ENCODE measurements around the gene XPR1.

Gene XPR1

GRCh38 chr1:180652792-180653191 lies 21.0 kb downstream of the XPR1 start:
- Histone ChIP-seq H3K4me1 (ENCODE audit: low read length) (no peaks in the 10 kb centered on the region), H3K27ac (ENCODE audit: low read length) (no peak overlapping the region), H3K79me2 (ENCODE audit: low read length) (0 out of 2 replicates have a peak, but pooled peaks cover 4% of the 10 kb centered on the region), H4K20me1 (ENCODE audit: insufficient read depth, low read length) (peaks cover 6% of the 10 kb centered on the region), H3K36me3 (replicated peaks; ENCODE audit: low read depth, low read length) (no peaks in the 10 kb centered on the region), H3K9ac (ENCODE audit: low read length) (no peak overlapping the region), H3K9me3 (ENCODE audit: insufficient read depth, low read length) (peaks cover under 1% of the 10 kb centered on the region; the same call in 1 of the 2 replicates), H3K4me2 (ENCODE audit: low read length) (no peak overlapping the region), H3K27me3 (ENCODE audit: low read depth, low read length) (no peaks in the 10 kb centered on the region), H2AFZ (ENCODE audit: low read depth, low read length) (no peak overlapping the region), H3K4me3 (ENCODE audit: low read length) (no peak overlapping the region)
- TF ChIP-seq CTCF (IDR thresholded peaks at IDR 0.05; ENCODE audit: low read depth, low read length) (no peak), EZH2phosphoT487 (IDR thresholded peaks at IDR 0.05; ENCODE audit: low read depth) (no peak)

- no peak overlapping the region for H3K27ac ChIP-seq (ENCODE audit: low read length)
- peaks cover 10% of the 10 kb centered on the region; the same call in 1 of the 2 replicates for H3K79me2 ChIP-seq (ENCODE audit: low read length)
- peaks cover 8% of the 10 kb centered on the region for H3K36me3 ChIP-seq (replicated peaks; ENCODE audit: low read depth, low read length)
- H3K4me3 ChIP-seq (ENCODE audit: low read length): no peak overlapping the region
- H4K20me1 ChIP-seq (ENCODE audit: insufficient read depth, low read length): no peaks in the 10 kb centered on the region
- no peak overlapping the region for H3K9ac ChIP-seq (ENCODE audit: low read length)
- no peak overlapping the region for H2AFZ ChIP-seq (ENCODE audit: low read depth, low read length)
- H3K4me1 ChIP-seq (ENCODE audit: low read length): no peaks in the 10 kb centered on the region
- peaks cover 19% of the 10 kb centered on the region for H3K9me3 ChIP-seq (ENCODE audit: insufficient read depth, low read length)
- no peak for TF ChIP-seq EZH2phosphoT487 (IDR thresholded peaks at IDR 0.05; ENCODE audit: low read depth)
- TF ChIP-seq CTCF (IDR thresholded peaks at IDR 0.05; ENCODE audit: low read depth, low read length): no peak
- H3K4me2 ChIP-seq (ENCODE audit: low read length): no peak overlapping the region
- no peaks in the 10 kb centered on the region for H3K27me3 ChIP-seq (ENCODE audit: low read depth, low read length)
These were observed 30.9 kb downstream of the XPR1 start for GRCh38 chr1:180662709-180663108.

GRCh38 chr1:180670681-180671080 lies 38.9 kb downstream of the XPR1 start:
- H3K27me3 ChIP-seq (ENCODE audit: low read depth, low read length): no peaks in the 10 kb centered on the region
- peaks cover 2% of the 10 kb centered on the region; the same call in 1 of the 2 replicates for H4K20me1 ChIP-seq (ENCODE audit: insufficient read depth, low read length)
- H3K4me2 ChIP-seq (ENCODE audit: low read length): no peak overlapping the region
- H3K4me3 ChIP-seq (ENCODE audit: low read length): no peak overlapping the region
- peaks cover 18% of the 10 kb centered on the region for H3K4me1 ChIP-seq (ENCODE audit: low read length)
- TF ChIP-seq EZH2phosphoT487 (IDR thresholded peaks at IDR 0.05; ENCODE audit: low read depth) (no peak), CTCF (IDR thresholded peaks at IDR 0.05; ENCODE audit: low read depth, low read length) (no peak)
- H3K9me3 ChIP-seq (ENCODE audit: insufficient read depth, low read length): peaks cover 14% of the 10 kb centered on the region; the same call in 1 of the 2 replicates
- no peak overlapping the region for H3K9ac ChIP-seq (ENCODE audit: low read length)
- peaks cover 15% of the 10 kb centered on the region for H3K36me3 ChIP-seq (replicated peaks; ENCODE audit: low read depth, low read length)
- no peak overlapping the region for H3K27ac ChIP-seq (ENCODE audit: low read length)
- H2AFZ ChIP-seq (ENCODE audit: low read depth, low read length): no peak overlapping the region
- H3K79me2 ChIP-seq (ENCODE audit: low read length): peaks cover 11% of the 10 kb centered on the region; the same call in 1 of the 2 replicates

GRCh38 chr1:180672105-180672504 lies 40.3 kb downstream of the XPR1 start:
- H3K9ac ChIP-seq (ENCODE audit: low read length): no peak overlapping the region
- no peaks in the 10 kb centered on the region for H3K27me3 ChIP-seq (ENCODE audit: low read depth, low read length)
- H3K4me3 ChIP-seq (ENCODE audit: low read length): no peak overlapping the region
- no peak overlapping the region for H3K4me2 ChIP-seq (ENCODE audit: low read length)
- H2AFZ ChIP-seq (ENCODE audit: low read depth, low read length): no peak overlapping the region
- peaks cover 15% of the 10 kb centered on the region for H3K36me3 ChIP-seq (replicated peaks; ENCODE audit: low read depth, low read length)
- TF ChIP-seq CTCF (IDR thresholded peaks at IDR 0.05; ENCODE audit: low read depth, low read length) (no peak), EZH2phosphoT487 (IDR thresholded peaks at IDR 0.05; ENCODE audit: low read depth) (no peak)
- H3K4me1 ChIP-seq (ENCODE audit: low read length): peaks cover 18% of the 10 kb centered on the region
- H3K79me2 ChIP-seq (ENCODE audit: low read length): peaks cover 7% of the 10 kb centered on the region; the same call in 1 of the 2 replicates
- H4K20me1 ChIP-seq (ENCODE audit: insufficient read depth, low read length): peaks cover 2% of the 10 kb centered on the region; the same call in 1 of the 2 replicates
- H3K27ac ChIP-seq (ENCODE audit: low read length): no peak overlapping the region
- peaks cover 14% of the 10 kb centered on the region; the same call in 1 of the 2 replicates for H3K9me3 ChIP-seq (ENCODE audit: insufficient read depth, low read length)
